Epithelial cell of proximal tubule (primary cell): ENCODE data around the gene CENPM. TPM values are rescaled to one million over a fixed set of nuclear protein-coding genes. Genes with fewer than 3 reads are reported as not detected.
A peak's percentile ranks its signal among the peaks of the same experiment; 100 is the strongest.

Experiments used
- DNase-seq: peaks from one replicate; pipeline ENCODE4 v3.0.0-alpha.2; 2011; ENCODE audit warnings: low read depth
- H3K4me3 ChIP-seq: 2 replicates; pipeline ENCODE4 v1.5.1; 2011; ENCODE audit warnings: low read depth, mild to moderate bottlenecking, low read length
- total RNA-seq: library from RNA; depleted of rRNA; stranded (reverse); fragments of >200 nt; gene quantifications from 2 replicates; pipeline ENCODE4 v1.2.3, GENCODE V29; 2015
- TF ChIP-seq, protein P1 (sequence below): conservative IDR thresholded peaks from 2 replicates; pipeline ENCODE4 v1.5.1; 2012; ENCODE audit warnings: low read depth, mild to moderate bottlenecking, low read length

Gene CENPM
- total RNA-seq, 1 donor from 2014 or later, result 58.2 TPM

DNA sequence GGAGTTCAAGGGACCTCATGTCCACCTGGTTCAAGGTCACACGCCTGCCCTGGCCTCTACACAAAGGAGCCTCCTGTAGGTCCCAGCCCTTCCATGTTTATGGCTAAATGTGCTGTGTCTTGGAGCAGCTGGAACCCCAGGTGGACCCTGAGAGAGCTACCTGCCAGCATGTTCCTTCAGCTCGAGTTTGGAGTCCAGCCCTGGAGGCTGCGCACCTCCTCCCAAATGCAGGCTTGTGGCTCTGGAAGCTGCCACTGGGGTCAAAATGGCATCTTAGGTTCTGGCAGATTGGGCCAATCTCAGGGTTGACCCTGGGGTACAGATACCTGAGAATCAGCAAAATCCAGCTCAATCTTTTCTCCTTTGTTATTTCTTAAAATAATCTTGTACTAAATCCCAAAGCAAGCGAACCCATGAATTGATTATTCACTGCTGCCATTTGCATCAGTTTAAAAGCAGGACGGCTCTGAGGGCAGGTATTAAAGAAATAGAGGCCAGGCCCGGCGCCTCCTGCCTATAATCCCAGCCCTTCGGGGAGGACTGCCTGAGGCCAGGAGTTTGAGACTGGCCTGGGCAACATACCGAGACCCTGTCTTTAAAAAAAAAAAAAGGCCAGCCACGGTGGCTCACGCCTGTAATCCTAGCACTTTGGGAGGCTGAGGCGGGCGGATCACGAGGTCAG lies 23.2 kb downstream of the CENPM start:
- no peak for DNase-seq
- TF ChIP-seq, protein P1, sequence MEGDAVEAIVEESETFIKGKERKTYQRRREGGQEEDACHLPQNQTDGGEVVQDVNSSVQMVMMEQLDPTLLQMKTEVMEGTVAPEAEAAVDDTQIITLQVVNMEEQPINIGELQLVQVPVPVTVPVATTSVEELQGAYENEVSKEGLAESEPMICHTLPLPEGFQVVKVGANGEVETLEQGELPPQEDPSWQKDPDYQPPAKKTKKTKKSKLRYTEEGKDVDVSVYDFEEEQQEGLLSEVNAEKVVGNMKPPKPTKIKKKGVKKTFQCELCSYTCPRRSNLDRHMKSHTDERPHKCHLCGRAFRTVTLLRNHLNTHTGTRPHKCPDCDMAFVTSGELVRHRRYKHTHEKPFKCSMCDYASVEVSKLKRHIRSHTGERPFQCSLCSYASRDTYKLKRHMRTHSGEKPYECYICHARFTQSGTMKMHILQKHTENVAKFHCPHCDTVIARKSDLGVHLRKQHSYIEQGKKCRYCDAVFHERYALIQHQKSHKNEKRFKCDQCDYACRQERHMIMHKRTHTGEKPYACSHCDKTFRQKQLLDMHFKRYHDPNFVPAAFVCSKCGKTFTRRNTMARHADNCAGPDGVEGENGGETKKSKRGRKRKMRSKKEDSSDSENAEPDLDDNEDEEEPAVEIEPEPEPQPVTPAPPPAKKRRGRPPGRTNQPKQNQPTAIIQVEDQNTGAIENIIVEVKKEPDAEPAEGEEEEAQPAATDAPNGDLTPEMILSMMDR, result no peak
- no peak overlapping the region for H3K4me3 ChIP-seq

DNA sequence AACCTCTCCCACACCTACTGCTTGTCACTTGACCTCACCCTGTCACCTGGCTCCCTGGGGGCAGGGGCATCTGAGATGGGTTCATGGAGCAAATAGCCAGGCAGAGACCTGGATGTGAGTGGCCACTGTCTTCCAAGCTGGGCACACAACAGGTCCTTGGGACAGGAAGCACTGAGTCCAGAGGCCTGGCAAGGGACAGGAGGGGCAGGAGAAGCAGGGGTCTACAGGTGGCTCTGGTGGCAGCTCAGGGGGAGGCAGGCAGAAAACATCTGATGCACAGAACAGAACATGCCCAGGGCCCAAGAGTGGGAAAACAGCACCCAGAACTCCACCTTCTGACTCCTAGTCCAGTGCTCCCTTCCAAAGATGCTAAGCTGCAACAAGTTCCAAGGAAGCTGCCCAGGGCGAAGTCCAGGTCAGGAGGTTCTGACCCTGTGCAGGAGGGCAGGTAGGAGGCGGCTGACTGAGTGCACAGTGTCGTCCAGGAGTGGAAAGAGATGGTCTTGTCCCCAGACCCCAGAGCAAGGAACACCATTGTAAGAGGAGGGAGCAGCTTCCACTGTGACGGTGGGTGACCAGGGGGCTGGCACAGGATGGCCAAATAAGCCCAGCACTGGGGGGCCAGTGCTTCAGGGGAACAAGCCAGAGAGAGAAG lies 23.9 kb downstream of the CENPM start:
- no peak for DNase-seq
- TF ChIP-seq, protein P1, result no peak
- no peak overlapping the region for H3K4me3 ChIP-seq

DNA sequence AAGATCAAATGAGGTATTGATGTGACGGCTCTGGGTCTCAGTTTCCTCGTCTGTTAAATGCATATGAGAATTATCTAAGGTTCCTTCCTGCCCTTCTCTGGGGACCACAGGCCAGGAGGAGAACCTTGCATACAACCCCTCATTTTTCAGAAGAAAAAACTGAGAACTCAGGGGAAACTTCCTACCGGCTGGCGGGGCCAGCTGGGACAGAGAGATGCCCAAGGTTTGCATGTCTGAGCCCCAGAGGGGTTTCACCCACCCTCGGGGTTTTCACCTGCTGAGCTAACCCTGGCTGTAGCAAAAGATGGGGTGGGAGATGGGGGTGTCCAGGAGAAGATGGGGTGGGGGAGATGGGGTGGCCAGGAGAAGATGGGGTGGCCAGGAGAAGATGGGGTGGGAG lies 24.6 kb downstream of the CENPM start:
- DNase-seq, result no peak
- no peak overlapping the region for H3K4me3 ChIP-seq
- TF ChIP-seq, protein P1, result no peak

DNA sequence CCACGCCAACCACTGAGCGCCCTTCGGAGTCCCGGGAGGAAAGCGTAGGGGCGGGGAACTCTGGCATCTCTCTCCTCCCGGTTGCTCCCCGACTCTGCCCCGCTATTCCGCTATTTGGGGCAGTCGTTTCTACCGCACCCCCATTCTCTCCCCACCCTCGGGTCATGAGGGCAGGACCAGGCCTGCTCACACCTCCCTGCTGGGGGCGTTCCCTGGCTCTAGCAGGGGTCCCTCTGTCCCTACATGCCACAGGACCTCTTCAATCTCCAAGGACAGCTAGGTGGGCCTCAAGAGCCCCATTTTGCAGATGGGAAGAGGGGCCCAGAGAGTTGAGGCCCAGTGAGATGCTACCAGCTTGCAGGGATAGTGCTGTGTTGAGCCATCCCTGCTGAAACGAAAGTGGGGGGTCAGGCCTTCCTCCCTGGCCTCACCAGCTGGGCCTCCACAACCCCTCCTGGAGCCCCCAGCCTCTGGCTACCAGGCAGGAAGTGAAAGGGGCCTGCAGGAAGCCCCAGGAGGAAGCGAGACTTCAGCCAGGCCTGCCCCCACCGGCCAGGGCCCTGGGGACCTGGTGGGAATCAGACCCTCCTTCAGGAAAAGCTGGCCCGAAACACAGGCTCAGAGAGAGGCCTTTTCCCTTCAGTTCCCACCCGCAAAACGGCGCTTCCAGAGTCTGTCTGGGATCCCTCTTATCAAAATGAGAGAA lies 26.5 kb downstream of the CENPM start:
- DNase-seq, result no peak
- no peak overlapping the region for H3K4me3 ChIP-seq
- TF ChIP-seq, protein P1, result no peak

DNA sequence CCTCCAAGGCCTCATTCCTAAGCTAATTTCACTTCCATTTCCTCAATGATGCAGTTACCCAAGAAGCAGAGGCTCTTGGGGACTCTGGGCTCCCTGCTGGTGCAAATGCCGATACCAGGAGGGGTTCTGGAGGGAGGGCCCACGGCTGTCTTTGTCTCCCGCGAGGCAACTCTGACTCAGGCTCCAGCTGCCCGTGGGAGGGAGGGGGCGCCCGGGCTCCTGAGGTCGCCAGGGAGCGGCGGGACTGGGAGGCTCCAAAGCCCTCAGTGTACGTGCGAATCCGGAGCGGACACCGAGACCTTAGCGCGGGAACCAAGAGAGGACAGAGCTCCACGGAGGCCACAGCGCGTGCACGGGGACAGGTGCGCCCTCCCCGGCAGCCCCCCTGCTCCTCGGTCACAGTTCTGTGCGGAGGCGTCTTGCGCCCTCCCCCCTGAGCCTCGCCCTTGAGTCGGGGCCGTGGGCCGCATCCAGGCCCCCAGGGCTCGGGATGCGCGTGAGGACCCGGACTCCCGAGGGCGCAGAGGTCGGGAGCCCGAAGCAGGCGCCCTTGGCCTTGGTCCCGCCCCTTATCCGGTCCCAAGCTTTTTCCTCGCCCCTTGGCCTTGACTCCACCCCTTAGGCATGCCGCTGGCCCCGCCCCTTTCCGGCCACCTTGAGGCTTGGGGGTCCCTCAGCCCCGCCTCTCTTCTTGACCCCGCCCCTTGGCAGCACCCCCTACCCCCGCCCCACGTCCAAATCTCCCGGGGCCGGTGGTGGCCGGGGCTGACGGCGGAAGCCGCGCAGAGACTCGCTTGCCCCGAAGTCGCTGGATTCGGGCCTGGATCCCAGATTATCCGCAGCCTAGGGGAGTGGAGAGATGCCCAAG lies 27.4 kb downstream of the CENPM start:
- TF ChIP-seq, protein P1, result no peak
- peak overlapping the region; percentile 54 for H3K4me3 ChIP-seq
- DNase-seq, result no peak

DNA sequence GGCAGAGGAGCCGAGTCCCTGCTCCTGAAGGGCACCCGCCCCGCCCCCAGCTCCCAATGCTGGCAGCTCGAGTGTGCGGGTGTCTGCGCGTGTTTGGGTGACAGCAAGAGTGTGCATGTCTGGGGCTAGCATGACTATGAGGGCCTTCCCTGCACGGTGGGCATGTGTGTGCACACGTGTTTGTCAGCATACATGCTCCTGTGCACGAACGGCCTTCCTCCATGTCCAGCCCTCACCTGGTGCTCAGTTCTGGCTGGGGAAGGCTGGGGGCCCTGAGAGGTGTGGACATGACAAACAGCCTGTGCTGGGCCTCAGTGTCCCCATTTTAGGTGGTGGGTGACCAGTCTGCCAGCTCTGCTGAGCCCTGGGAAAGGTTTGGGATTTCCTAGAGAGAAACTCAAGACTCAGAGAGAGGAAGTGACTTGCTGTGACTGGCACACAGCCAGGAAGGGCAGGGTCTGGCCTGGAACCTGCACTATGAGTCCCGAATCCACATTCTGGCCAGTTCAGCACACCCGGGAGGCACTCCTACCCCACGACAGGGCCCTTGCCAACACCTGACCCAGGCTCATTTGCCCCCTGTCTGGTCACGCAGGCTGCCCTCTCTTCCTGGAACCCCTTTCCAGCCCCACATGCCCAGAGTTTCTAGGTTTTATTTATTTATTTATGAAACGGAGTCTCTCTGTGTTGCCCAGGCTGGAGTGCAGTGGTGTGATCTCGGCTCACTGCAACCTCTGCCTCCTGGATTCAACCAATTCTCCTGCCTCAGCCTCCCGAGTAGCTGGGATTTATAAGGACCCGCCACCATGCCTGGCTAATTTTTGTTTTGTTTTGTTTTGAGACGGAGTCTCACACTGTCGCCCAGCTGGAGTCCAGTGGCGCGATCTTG lies 28.8 kb downstream of the CENPM start:
- H3K4me3 ChIP-seq, result no peak overlapping the region
- TF ChIP-seq, protein P1, result no peak
- peak; percentile 1 for DNase-seq
